Embryonic facial prominence (tissue), 1 donor: ENCODE results near the gene FRG2.
"Not testable (repeated sequence)": the region's sequence is repeated elsewhere in the genome, so short reads cannot be mapped to it uniquely, and the experiment has no call there.

ENCODE experiments used
- DNase-seq: peaks from one replicate; pipeline ENCODE4 v3.0.0-alpha.2; 2016; ENCODE audit errors: extremely low spot score

Gene FRG2

GRCh38 chr4:190016369-190017289 lies 10.4 kb downstream of the FRG2 start:
- DNase-seq: no peak

DNA sequence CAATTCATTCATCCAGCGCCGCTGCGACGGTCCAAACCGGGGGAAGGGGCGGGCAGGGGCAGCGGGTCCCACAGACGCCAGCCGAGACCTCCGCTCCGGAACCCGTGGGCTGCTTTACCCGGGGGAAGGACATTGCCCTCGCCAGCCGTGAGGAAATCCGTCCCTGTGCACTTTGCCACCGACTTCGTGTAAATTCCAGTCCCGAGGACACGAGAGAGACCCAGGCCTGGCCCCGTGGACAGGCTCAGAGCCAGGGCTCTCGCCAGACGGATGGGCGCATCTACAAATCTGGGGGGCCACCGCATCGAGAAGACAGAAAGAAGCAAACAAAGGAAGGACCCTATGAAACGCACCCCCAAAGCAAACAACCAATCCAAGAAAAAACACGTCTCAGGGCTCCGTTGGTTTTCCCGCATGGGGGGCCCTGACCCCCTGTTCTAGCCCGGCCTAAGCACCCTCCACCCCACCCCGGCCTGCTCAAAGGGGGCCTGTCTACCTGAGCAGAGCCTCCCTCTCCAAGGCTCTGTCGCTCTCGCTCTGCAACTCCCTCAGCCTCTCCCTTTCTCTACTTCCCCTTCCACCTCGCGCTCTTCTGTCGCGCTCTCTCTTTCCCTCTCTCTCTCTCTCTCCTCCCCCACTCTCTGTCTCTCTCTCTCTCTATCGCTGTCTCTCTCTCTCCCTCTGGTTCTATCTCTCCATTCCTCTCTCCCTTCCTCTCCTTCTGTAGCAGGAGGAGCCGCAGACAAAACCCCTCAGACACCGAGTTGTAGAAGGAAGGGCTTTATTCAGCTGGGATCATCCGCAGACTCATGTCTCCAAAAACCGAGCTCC lies 11.3 kb downstream of the FRG2 start:
- no peak for DNase-seq

- DNase-seq: no peak
Observed at GRCh38 chr4:190014771-190015537, 12.1 kb downstream of the FRG2 start.

DNA sequence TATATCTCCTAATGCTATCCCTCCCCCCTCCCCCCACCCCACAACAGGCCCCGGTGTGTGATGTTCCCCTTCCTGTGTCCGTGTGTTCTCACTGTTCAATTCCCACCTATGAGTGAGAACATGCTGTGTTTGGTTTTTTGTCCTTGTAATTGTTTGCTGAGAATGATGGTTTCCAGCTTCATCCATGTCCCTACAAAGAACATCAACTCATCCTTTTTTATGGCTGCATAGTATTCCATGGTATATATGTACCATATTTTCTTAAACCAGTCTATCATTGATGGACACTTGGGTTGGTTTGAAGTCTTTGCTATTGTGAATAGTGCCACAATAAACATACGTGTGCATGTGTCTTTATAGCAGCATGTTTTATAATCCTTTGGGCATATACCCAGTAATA lies 37.1 kb downstream of the FRG2 start:
- DNase-seq: not testable (repeated sequence)

GRCh38 chr4:189988877-189989431 lies 38.1 kb downstream of the FRG2 start:
- DNase-seq: no peak

DNA sequence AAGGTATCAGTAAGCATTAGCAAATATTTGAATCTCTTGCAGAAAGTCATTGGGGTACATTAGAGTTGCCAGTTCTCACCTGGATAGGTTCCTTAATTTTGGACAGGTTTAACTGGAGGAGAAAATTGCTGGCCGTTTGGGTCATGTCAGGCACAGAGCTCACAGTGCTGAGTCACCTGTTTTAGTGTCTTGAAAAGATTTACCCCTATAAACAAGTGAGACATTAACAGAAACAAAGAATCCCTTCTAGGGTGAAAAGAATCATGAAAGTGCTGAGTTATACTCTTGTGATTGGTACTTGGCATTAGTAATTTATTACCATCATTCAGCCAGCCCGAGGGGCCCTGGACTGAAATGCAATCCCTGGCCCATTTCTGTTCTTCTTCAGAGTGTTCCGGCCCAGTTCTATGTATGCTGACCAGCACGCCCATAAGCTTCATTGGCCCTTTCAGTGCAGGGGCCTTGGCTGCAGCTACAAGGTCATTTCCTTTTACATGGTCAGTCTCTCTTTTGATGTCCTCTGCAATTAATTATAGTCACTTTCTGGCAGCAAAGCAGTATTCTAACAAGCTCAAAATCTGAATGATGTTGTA lies 41.3 kb downstream of the FRG2 start:
- DNase-seq: not testable (repeated sequence)

- DNase-seq: not testable (repeated sequence)
Observed at GRCh38 chr4:189984661-189985060, 42.4 kb downstream of the FRG2 start.

DNA sequence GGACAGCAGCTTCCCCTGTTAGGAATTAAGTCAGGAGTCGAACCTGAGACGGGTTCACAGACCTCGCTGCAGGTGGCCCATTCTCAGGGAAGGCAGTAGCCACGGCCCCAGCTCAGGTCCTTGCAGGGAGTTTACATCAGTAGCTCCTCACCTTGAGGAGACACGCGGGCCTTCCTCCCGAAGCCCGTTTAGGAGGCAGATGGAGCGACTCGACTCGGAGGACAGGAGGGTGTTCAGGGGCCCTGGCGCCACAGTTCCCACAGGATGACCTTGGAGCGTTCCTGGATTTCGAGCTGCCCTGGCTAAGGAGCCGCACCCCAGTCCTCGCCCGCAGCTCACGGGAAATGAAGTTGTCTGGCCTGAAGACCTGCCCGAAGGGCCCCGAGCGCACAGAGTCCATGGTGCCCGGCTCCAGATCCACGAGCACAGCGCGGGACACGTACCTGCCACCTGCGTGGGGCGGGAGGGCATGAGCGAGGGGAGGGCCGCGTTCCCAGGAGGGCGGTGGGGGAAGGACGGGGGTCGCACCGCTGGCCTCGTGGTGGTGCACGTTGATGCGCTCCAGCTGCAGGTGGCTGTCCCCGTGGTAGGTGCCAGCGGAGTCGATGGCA lies 43.0 kb downstream of the FRG2 start:
- not testable (repeated sequence) for DNase-seq

DNA sequence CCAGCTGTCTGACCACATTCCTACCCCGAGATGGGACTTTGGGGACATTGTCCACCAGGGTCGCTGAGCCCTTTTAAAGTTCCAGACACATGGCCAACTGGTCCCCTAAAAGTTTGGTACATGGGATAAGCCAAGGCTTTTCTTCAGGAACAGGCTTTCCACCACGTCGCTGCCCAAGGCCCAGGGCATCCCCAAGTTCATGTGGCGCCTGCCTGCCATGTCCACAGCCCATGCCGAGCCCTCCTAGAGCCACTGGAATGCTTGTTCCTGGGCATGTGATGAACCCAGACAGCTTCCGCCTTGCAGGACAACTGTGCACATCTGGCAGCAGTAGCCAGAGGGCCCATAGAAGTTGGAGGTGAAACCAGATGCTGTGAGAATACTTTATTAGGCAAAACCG lies 45.1 kb downstream of the FRG2 start:
- no peak for DNase-seq

DNA sequence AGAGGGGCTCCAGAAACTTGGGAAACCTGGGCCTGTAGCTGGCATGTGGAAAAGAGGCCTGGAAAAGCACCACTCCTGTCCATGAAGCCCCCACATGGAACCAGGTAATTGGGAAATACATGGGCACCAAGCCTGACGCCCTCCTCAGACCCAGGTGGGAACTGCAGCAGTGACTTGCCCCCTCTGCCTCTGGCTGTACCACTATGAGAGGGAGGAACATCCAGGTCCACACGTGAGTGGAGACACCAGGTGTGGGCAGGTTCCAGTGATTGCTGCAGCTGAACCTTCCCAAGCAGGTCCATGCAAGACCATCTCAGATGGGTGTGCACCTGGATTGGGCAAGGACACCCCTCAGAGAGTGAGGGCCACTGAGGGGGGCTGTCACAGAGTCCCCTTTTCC lies 46.8 kb downstream of the FRG2 start:
- not testable (repeated sequence) for DNase-seq

- no peak for DNase-seq
Observed at GRCh38 chr4:189979196-189980047, 47.6 kb downstream of the FRG2 start.
